IMR-90 (cell line): ENCODE measurements around the gene PABPC5.

ENCODE experiments used
- BHLHE40 ChIP-seq: fragments of 150-350 bp; IDR thresholded peaks from 2 replicates; pipeline ENCODE4 v1.6.1; 2016; ENCODE audit warnings: mild to moderate bottlenecking, low read depth, low read length
- CTCF ChIP-seq: conservative IDR thresholded peaks from 2 replicates; pipeline ENCODE4 v1.5.1; 2012; ENCODE audit warnings: mild to moderate bottlenecking, low read depth, low read length, improper control_type of control experiment
- ELK1 ChIP-seq: fragments of 150-350 bp; IDR thresholded peaks from 2 replicates; pipeline ENCODE4 v1.6.1; 2016; ENCODE audit warnings: low read depth, mild to moderate bottlenecking, low read length, moderate library complexity, borderline replicate concordance
- MAZ ChIP-seq: IDR thresholded peaks from 2 replicates; pipeline ENCODE4 v1.6.1; 2012; ENCODE audit warnings: low read depth, mild to moderate bottlenecking, low read length, improper control_type of control experiment, moderate library complexity, borderline replicate concordance
- POLR2A ChIP-seq: IDR thresholded peaks from 2 replicates; pipeline ENCODE4 v1.6.1; 2012; ENCODE audit warnings: mild to moderate bottlenecking, low read depth, low read length
- TF ChIP-seq, protein P1 (sequence below): fragments of 150-350 bp; IDR thresholded peaks from 2 replicates; pipeline ENCODE4 v1.6.1; 2017; ENCODE audit warnings: mild to moderate bottlenecking, antibody characterized with exemption, low read length, low read depth

GRCh38 chrX:91434351-91435168, at the start of gene PABPC5:
- TF ChIP-seq CTCF (no peak), BHLHE40 (no peak), POLR2A (peak; percentile 73; the same call in 1 of the 2 replicates), MAZ (no peak), ELK1 (no peak)
- TF ChIP-seq, protein P1, sequence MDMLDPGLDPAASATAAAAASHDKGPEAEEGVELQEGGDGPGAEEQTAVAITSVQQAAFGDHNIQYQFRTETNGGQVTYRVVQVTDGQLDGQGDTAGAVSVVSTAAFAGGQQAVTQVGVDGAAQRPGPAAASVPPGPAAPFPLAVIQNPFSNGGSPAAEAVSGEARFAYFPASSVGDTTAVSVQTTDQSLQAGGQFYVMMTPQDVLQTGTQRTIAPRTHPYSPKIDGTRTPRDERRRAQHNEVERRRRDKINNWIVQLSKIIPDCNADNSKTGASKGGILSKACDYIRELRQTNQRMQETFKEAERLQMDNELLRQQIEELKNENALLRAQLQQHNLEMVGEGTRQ, result no peak
